ENCODE measurements around the gene EXD3.
"Not testable (repeated sequence)": the region's sequence is repeated elsewhere in the genome, so short reads cannot be mapped to it uniquely, and the experiment has no call there.

Gene EXD3

DNA sequence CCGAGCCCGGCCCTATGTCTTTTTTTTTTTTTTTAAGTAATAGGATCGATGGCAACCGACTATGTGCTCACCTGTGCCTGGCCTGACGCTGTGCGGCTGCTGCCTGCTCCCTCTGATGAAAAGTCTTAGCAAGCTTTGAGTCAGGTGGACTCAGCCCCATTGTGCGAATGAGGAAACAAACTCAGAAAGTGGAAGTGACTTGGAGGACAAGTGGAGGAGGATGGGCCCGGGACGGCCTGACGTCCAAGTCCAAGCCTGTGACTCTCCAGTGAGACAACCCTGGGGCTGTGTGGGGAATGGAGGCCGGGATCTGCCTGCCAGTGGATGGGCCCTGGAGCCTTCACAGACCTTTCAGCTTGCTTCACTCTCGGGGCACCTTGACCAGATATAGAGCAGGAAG lies 57.9 kb downstream of the EXD3 start:
- no peak for DNase-seq (ENCODE audit: low spot score)

DNA sequence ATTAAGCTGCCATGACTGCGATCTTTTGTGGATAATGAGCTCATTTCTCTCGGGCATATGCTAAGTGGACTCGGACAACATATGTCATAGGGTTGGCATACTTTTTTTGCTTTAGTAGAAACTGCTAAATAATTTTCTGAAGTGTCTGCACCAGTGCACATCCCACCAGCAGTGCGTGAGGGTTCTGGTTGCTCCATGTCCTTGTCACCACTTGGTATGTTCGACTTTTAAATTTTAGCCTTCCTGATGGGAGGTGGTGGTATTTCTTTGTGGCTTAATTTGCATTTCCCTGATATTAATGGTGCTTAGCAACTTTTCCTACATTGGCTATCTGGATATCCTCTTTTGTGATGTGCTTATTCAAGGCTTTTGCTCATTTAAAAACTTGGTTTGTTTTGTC lies 63.1 kb downstream of the EXD3 start:
- DNase-seq (ENCODE audit: low spot score): no peak

DNA sequence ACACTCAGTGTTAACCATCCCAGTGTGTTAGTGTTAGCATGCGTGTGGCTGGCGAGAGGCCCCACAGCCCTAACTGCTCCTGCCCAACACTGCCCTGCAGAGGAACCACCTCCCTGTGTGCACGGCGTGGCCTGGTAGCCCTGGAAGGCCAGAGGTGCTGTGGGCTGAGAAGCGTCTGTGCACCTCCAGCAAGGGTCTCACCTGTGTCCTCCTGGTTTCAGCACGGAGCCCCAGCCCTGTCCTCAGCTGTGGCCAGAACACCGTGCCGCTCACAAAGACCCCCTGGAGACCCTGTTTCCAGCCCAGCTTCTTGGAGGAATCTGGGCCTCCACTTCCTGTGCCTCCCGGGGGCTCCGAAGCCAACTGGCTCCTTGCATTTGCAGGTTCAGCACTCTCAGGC lies 64.8 kb downstream of the EXD3 start:
- DNase-seq (ENCODE audit: low spot score): no peak

DNA sequence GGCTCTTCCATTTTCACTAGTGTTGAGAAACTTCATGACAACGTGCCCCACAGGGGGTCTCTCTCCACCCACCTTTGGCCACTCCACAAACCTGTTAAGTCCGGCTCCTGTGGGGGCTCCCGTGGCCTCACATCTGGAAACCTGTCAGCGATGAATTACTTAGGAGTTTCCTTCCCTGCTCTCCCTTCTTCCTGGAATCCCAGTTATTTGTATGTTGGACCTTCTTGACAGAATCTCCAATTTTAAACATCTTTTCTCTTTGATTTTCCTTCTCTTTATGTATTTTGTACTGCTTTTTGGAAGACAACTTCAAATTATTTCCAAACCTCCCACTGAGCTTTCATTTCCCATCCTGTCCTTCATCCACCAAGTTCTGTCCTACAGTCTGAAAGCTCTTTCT lies 65.8 kb downstream of the EXD3 start:
- no peak for DNase-seq (ENCODE audit: low spot score)

DNA sequence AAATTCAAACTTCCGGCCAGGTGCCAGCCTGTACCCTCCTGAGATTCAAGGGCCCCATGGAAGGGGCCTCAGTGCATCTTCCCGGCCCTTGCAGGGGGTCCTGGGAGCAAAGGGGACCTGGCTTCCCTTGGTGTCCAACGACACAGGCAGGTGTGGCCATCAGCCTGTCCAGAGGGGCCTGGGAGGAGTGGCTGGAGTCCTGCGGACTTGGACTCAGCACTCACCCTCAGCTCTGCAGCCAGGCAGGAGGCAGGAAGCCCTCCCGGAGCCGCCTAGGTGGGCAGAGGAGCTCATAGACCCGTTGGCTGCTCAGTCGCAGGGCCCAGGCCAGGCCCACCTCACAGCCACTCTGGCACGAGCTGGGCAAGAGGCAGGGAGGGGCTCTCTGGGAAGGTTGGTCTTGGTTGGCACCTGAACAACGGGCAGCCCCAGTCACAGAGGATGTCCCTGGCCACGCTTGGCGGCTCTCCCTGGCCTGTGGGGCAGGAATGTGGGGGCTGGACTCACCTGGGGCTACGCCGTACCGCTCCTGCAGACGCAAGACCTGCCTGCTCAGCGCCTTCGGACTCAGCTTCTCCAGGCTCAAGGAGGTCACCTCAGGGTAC lies 67.1 kb downstream of the EXD3 start:
- DNase-seq (ENCODE audit: low spot score): no peak

DNA sequence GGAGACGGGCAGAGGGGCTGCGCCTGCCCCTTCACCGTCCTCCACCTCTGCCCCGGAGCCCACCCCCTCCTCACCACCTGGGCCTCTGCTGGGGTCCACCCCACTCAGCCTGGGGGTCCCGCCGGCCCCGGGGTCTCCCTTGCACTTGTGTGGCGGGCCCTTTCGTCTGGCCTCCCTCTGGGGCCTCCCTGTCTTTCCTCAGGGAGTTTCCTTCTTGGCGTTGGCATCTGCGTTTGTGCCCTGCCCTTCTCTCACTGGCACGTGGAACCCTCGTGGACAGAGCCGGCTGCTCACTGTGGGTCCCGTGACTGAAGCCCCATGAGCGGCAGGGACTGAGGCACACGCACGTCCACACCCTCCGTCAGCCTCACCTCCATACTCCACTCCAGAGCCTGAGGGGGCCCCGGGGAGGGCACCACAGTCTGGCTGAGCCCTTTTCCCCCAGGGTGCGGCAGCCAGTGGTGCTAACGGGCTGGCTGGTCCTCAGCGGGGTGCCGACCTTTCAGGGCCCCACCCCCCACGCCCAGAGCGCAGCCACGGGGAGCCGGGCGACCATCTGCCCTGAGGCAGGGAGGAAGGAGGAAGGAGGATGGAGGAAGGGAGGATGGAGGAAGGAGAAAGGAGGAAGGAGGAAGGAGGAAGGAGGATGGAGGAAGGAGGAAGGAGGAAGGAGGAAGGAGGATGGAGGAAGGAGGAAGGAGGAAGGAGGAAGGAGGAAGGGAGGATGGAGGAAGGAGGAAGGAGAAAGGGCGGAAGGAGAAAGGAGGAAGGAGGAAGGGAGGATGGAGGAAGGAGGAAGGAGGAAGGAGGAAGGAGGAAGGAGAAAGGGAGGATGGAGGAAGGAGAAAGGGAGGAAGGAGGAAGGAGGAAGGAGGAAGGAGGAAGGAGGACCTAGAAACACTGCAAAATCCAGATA lies 67.9 kb downstream of the EXD3 start:
- DNase-seq (ENCODE audit: low spot score): no peak

DNA sequence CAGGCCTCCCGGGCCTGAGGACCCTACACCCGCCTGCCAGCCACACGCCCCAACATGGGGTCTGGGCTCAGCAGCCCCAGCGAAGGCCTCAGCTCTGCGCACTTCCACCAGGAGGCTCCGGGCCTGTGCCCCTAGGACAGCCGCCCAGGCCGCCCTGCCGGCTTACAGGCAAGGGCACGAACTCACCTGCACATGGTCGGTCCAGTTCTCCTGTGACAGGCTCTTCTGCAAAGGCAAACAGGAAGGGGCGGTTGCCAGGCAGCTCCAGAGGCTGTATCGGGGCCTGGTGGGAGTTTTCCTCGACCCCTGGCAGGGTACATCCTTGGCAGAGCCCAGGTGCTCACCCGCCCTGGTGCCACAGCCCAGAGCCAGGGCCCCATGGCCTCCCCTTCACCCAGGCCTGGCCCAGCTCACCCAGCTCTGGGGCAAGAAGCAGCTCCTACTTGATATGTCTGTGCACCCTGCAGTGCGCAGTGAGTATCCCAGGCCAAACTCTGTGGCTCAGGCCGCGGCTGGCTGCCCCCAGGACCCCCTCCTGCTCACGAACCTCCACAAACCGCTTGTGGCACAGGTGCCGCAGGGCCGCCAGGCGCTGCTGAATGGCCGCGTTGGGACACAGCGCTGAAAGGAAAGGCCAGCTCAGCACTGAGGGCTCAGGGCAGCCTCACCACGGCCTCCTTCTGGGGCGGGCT lies 68.7 kb downstream of the EXD3 start:
- DNase-seq (ENCODE audit: low spot score): no peak

DNA sequence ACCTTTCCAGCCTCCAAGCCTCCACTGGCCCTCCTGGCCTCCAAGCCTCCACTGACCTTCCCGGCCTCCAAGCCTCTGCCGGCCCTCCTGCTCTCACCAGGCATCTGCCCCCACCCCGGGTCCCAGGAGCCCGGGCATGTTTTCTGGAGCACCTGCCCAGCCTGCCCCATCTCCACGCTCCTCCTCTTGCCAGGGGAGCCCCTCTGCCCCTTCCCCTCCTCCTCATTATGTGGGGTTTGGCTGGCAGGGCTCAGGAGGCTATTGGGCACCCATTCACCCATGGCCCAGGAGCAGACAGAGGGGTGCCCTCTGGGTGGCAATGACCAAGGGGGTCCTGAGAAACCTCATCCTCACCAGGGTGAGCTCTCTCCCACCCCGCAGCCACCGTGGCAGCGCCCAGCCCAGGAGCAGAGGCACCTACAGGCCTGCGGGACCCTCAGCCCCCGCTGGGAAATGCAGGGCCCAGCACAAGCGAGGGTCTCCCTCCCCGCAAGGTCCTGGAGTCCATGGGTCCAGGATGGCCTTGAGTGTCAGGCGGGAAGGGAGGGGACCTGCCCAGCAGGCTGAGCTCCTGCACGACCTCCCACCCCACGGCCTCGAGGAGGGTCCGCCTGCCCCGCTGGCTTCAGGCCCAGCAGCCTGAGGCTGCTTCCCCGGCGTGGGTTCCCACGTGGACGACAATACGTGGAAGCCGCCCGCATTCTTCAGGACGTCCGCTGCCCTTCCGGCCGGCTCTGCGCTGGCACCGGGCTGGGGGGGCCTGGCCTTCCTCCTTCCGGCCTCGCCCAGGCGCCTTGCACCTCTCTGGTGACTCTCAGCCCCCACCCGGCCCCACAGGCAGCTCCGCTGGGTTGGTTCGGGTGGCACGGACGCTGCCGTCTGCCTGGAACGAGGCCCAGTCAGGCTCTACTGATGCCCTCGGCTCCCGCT lies 69.5 kb downstream of the EXD3 start:
- no peak for DNase-seq (ENCODE audit: low spot score)

DNA sequence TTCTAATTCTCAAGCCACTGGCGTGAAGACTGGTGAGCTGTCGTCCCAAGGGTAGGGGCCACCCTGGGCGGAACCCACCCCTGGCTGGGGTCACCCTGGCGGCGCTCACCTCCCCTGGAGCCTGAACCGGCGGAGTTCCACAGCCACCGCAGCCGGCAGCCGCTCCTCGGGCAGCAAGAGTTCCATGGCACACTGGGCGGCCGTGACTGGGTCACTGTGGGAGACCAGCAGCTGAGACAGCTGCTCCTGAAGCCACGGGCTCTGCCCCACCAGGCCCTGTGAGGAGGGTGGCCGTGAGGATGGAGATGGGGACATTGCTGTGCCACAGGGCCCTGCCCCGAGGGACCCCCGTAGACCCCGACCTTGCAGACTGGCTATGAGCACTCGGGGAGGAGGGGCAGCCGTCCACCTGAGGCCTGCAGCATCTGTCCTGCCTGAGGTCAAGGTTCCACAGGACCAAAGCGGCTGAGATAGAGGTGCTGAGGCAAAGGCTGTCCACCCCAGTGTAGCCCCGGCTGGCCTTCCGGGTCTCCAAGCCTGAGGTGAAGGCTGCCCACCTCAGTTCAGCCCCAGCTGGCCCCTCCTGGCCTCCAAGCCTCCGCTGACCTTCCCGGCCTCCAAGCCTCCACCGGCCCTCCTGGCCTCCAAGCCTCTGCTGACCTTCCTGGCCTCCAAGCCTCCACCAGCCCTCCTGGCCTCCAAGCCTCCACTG lies 70.3 kb downstream of the EXD3 start:
- no peak for DNase-seq (ENCODE audit: low spot score)

DNA sequence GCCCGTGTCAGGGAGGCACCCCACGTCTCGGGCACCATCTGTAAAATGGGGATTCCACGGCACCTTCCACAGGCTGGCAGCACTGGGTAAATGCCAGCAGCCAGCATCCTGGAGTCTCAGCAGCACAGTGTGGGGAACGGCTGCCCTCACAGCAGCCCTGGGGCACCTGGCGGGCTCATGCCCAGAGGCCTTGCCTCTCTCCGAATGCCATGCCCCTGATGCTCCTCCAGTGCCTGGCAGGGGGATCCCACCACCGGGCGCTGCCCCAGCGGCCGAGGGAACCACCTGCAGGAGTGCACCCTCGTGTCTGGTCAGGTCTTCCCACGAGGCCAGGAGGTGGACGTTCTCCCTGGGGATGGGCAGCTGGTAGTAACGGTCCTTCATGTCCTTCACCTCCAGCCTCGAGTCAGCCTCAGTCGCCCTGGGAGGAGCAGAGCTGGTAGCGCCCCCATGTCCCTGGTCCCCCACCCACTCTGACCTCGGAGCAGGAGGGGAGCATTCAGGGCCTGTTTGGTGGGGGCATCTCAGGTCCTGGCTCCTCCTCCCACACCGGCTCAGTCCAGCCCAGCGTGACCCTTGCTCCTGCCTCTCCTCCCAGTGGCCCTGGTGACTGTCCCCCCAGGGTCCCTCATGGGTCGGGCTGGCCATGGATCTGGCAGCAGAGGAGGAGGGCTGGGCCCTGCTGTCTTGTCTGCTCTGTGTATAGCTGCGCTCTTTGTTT lies 71.0 kb downstream of the EXD3 start:
- DNase-seq (ENCODE audit: low spot score): no peak

DNA sequence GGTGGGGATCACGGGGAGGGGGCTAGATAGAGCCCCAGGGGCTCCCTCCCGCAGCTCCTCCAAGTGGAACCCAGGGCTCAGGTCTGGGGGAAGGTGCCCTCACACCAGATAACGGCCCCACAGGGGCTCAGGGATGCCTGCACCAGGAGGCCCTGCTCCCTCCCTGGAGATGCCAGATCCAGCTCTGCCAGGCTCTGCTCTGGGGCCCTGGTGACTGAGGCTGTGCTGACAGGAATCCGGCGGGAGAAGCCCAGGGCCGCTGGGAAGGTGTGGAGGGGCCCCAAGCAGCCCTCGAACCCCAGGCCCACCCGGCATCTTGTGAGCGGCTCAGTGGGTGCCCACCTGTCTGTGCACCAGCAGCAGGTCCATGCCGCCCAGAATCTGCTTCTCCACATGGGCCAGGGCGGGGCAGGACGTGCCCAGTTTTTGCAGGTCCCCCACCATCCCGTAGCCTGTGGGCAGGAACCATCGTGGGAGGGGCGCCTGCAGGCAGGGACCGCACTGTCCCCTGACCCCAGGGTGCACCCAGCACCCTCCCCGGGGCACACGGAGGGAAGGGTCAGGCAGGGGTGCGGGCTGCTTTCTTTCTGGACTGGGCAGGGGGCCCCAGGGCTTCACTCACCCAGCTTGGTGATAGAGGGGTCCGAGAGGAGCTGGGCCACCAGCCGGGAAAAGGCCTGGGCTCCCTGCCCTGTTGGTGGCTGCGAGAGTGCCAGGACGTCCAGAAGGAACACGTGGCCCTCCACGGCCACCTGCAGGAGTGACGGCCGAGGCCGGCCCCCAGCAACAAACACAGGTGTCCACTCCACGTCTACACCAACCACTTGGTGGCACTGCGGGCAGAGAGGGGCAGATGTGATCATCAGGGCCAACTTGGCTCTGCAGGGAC lies 72.0 kb downstream of the EXD3 start:
- DNase-seq (ENCODE audit: low spot score): no peak

DNA sequence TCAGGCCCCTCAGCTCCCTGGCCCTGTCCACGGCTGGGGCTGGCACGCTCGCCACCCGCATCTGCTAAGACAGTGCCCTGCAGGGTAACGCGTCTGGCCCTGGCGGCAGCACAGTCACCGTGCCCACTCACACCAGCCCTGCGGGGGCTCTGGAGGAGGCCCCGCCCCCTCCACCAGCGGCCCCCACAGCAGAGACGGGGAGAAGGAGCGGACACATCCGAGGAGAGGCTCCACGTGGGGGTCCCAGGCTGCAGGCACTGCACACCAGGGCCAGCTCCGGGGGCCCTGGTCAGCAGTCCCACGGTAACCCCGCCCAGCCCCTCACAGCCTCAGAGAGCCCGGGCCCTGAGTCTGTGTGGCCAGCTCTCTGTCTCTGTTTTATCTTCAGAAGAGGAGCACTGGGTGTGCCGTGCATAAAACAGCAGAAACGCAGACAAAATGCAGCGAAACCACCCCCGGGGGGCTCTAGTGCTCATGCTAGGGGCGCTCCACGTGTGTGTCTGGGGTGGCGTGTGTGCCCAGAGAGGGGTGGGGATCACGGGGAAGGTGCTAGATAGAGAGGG lies 73.4 kb downstream of the EXD3 start:
- DNase-seq (ENCODE audit: low spot score): no peak

DNA sequence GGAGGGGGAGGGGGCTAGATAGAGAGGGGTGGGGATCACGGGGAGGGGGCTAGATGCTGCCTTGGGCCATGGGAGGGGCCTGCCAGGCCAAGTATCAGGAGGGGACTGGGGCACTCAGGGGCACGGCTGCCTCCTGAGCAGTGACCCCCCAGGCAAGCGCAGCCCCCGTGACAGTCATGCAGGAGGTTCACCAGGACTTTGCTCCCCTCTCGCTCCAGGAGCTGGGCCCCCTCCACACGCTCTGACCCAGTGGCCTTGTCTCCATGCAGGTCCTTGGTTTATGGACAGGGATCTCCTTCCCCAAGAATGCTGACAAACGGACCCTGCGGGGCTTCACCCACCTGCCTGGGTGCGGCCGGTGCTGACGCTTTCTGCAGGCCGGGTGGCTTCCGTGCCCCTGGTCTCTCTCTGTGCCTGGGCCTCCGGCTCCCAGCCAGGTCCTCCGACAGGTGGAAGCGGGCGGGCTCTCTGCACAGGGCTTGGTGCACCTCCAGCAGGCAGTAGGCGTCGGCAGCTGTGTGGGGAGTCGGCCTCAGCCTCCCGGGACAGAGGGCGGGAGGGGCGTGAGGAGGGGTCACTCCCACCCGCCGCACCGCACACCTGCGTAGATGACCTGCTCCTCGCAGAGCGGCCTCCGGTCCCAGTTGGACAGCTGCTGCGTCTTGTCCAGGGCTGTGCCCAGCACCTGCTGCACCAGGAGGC lies 74.0 kb downstream of the EXD3 start:
- DNase-seq (ENCODE audit: low spot score): no peak

DNA sequence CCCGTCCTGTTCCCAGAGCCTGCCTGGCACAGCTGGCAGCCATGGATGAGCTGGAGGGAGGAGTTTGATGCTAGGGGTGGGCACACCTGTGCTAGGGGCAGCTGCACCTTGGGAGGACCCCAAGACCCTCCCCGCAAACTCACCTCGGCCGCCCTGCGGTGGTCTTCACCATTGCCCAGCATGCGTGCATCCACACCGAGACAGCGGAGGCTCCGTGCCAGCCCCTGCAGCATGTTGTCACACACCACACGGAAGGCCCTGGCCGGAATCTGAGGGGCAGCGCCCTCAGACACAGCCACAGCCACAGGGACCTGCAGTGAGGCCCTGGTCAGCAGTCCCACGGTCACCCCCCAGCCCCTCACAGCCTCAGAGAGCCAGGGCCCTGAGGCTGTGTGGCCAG lies 75.0 kb downstream of the EXD3 start:
- no peak for DNase-seq (ENCODE audit: low spot score)

DNA sequence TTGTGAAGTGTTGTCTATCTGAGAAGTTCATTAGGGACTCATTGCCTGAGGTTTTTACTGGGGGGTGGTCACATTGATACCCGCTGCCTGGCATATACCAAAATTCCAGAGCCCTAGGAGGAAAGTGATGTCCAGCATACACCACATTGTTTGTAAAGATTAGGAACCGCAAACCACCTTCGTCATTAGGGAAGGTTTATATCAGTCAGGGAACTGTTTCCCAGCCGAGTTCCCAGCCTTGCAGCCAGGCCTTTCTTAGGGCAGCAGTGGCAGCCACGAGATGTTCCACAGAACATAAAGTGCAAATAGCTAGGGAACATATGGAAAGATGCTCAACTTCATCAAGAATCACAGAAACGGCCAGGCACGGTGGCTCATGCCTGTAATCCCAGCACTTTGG lies 80.5 kb downstream of the EXD3 start:
- no peak for DNase-seq (ENCODE audit: low spot score)

DNA sequence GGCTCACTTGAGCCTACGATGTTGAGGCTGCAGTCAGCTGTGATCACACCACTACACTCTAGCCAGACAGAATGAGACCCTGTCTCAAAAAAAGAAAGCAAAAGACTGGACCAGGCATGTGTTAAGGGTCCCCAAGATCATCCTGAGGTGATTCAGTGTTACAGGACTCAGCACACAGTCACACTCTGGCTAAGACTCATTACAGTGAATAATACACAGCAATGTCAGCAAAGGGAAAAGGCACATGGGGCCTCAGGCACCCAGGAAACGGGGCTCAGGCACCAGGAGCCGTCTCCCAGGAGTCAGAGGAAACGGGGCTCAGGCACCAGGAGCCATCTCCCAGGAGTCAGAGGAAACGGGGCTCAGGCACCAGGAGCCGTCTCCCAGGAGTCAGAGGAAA lies 81.7 kb downstream of the EXD3 start:
- no peak for DNase-seq (ENCODE audit: low spot score)

DNA sequence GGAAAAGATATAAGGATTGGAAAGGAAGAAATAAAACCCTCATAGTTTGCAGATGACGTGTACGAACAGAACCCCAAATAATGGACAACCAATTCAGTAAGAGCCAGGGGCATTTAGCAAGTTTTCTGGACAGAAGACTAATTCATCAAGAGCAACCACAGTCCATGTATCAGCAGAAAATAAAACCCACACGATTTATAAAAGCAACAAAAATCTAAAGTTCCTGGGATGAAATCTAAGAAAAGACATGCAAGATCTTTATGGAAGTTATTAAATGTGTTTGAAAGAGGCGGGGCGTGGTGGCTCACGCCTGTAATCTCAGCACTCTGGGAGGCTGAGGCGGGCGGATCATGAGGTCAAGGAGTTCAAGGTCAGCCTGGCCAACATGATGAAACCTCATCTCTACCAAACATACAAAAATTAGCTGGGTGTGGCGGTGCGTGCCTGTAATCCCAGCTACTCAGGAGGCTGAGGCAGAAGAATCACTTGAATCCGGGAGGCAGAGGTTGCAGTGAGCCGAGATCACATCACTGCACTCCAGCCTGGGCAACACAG lies 83.0 kb downstream of the EXD3 start:
- DNase-seq (ENCODE audit: low spot score): not testable (repeated sequence)

All from AG08395 (cell line).